K562 (cell line): ENCODE data around the gene TNIK. TPM values are rescaled to one million over a fixed set of nuclear protein-coding genes. Genes with fewer than 3 reads are reported as not detected.

ENCODE experiments used
- ADNP ChIP-seq: fragments of 200-800 bp; sonication (Bioruptor generic); IDR thresholded peaks from 2 replicates; pipeline ENCODE4 v1.6.1; 2016; ENCODE audit warnings: missing genetic modification characterization, missing compliant biosample characterization
- ARID1B ChIP-seq: fragments of 450-650 bp; IDR thresholded peaks from 2 replicates; pipeline ENCODE4 v1.6.1; 2016; ENCODE audit warnings: antibody characterized with exemption, mild to moderate bottlenecking, inconsistent platforms
- ATF3 ChIP-seq, 2 experiments: fragments of 450-650 bp in 1 of 2; sonication (generic) in 1 of 2; formaldehyde crosslinking in 1 of 2; IDR thresholded peaks in 1 of 2; conservative IDR thresholded peaks in 1 of 2; 2 replicates each; pipeline versions ENCODE4 v1.6.1 to v1.8.1; 2016 to 2023; ENCODE audit warnings: mild to moderate bottlenecking in 2 of 2, moderate library complexity in 2 of 2, inconsistent platforms in 1 of 2, missing genetic modification reagents in 1 of 2
- CXXC5 ChIP-seq: fragments of 250-450 bp; sonication (Bioruptor Pico); IDR thresholded peaks from 2 replicates; pipeline ENCODE4 v1.8.0; 2022; ENCODE audit warnings: inconsistent platforms, mild to moderate bottlenecking, moderate library complexity
- GABPB2 ChIP-seq: fragments of 250-450 bp; sonication (Bioruptor Pico); conservative IDR thresholded peaks from 2 replicates; pipeline ENCODE4 v1.5.1; 2021; ENCODE audit warnings: mild to moderate bottlenecking
- SRSF9 ChIP-seq: fragments of 200-400 bp; formaldehyde crosslinking; IDR thresholded peaks from 2 replicates; pipeline ENCODE4 v1.6.1; 2017; ENCODE audit warnings: low read depth, low read length, borderline replicate concordance
- ZNF23 ChIP-seq: fragments of 250-450 bp; sonication (Bioruptor Pico); IDR thresholded peaks from 2 replicates; pipeline ENCODE4 v1.4.0; 2020; ENCODE audit warnings: mild to moderate bottlenecking
- polyA plus RNA-seq, 8 experiments: library from polyadenylated mRNA; depleted of rRNA in 4 of 8; stranded (reverse) in 5 of 8; unstranded in 3 of 8; fragments of >200 nt; fragmentation: Nextera tagmentation in 2 of 8; fragmentation: Illumina TruSeq in 1 of 8; extraction: Ambion mirVana in 2 of 8; extraction: Trizol in 1 of 8; gene quantifications; 2 replicates each; pipeline versions ENCODE4 v1.2.1 to v1.2.3, GENCODE V29; 2011 to 2014; ENCODE audit warnings: inconsistent platforms in 1 of 8, missing spikeins in 1 of 8
- total RNA-seq, 7 experiments: library from RNA; depleted of rRNA in 6 of 7; stranded (reverse); fragments of >200 nt in 6 of 7; fragmentation: Illumina TruSeq in 2 of 7; extraction: Trizol in 2 of 7; gene quantifications; 2 replicates each; pipeline versions ENCODE4 v1.2.1 to v1.2.3, GENCODE V29; 2011 to 2021; ENCODE audit warnings: low replicate concordance in 1 of 7
- TF ChIP-seq, protein P1 (sequence below): sonication (generic); formaldehyde crosslinking; IDR thresholded peaks from 2 replicates; pipeline ENCODE4 v1.8.0; 2023; ENCODE audit warnings: mild to moderate bottlenecking, missing genetic modification reagents
- TF ChIP-seq, protein P2 (sequence below): fragments of 250-450 bp; sonication (Bioruptor Pico); IDR thresholded peaks from 2 replicates; pipeline ENCODE4 v1.8.0; 2021; ENCODE audit warnings: moderate library complexity, mild to moderate bottlenecking, inconsistent platforms

Gene TNIK
- total and polyA plus RNA-seq, 9 of the 15 experiments (the other 6 are each of a cell fraction or from before 2014, with no cell fraction given): 6.6 to 39.0 (median 24.7) TPM

DNA sequence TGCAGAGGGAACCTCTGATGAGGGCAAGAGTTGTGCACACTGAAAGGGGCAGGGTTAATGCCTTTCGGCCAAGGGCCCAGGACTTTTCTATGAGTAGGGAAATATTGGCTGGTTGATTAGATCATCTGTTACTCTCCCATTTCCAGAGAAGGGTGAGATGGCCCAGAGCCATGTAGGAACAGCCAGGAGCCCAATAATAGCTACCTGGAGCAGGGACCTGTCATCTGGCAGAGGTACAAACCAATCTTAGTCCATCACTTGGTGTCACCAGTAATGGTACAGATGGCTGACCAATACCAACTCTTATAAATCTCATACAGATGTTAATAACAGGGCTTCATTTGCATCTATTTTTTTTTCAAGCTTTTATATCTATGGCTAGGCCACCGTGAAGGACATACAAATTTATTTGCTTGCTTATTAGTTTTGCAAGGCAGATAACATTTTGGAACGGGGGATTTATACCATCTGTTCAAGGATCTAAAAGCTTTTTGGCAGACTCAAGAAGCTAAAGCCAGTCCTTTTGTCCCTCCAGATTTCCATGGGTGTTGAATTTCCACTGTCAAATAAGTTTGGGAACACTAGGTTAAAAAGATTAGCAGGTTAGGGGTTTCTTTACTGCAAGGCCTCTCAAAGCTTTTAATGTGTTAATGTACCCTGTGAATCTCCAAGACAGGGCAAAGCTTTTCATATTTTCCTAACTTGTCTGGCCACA is 79.3 kb downstream of the TNIK start (continued):
- TF ChIP-seq, protein P1, sequence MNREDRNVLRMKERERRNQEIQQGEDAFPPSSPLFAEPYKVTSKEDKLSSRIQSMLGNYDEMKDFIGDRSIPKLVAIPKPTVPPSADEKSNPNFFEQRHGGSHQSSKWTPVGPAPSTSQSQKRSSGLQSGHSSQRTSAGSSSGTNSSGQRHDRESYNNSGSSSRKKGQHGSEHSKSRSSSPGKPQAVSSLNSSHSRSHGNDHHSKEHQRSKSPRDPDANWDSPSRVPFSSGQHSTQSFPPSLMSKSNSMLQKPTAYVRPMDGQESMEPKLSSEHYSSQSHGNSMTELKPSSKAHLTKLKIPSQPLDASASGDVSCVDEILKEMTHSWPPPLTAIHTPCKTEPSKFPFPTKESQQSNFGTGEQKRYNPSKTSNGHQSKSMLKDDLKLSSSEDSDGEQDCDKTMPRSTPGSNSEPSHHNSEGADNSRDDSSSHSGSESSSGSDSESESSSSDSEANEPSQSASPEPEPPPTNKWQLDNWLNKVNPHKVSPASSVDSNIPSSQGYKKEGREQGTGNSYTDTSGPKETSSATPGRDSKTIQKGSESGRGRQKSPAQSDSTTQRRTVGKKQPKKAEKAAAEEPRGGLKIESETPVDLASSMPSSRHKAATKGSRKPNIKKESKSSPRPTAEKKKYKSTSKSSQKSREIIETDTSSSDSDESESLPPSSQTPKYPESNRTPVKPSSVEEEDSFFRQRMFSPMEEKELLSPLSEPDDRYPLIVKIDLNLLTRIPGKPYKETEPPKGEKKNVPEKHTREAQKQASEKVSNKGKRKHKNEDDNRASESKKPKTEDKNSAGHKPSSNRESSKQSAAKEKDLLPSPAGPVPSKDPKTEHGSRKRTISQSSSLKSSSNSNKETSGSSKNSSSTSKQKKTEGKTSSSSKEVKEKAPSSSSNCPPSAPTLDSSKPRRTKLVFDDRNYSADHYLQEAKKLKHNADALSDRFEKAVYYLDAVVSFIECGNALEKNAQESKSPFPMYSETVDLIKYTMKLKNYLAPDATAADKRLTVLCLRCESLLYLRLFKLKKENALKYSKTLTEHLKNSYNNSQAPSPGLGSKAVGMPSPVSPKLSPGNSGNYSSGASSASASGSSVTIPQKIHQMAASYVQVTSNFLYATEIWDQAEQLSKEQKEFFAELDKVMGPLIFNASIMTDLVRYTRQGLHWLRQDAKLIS (CRISPR knock-in tag): no peak
- TF ChIP-seq CXXC5 (CRISPR knock-in tag) (no peak), ATF3 (IDR thresholded peaks at IDR 0.05) (no peak), ATF3 (CRISPR knock-in tag; conservative IDR thresholded peaks at IDR 0.05) (no peak), ADNP (no peak), ARID1B (no peak), ZNF23 (CRISPR knock-in tag) (no peak), SRSF9 (no peak), GABPB2 (no peak)
- TF ChIP-seq, protein P2, sequence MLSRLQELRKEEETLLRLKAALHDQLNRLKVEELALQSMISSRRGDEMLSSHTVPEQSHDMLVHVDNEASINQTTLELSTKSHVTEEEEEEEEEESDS (CRISPR knock-in tag): no peak
